ENCODE measurements around the gene GPR35. TPM values are rescaled to one million over a fixed set of nuclear protein-coding genes. Genes with fewer than 3 reads are reported as not detected.

The GPR35 gene
- total RNA-seq, 6 donors from 2014 or later, result 1.9 to 14.7 (median 4.6) TPM

DNA sequence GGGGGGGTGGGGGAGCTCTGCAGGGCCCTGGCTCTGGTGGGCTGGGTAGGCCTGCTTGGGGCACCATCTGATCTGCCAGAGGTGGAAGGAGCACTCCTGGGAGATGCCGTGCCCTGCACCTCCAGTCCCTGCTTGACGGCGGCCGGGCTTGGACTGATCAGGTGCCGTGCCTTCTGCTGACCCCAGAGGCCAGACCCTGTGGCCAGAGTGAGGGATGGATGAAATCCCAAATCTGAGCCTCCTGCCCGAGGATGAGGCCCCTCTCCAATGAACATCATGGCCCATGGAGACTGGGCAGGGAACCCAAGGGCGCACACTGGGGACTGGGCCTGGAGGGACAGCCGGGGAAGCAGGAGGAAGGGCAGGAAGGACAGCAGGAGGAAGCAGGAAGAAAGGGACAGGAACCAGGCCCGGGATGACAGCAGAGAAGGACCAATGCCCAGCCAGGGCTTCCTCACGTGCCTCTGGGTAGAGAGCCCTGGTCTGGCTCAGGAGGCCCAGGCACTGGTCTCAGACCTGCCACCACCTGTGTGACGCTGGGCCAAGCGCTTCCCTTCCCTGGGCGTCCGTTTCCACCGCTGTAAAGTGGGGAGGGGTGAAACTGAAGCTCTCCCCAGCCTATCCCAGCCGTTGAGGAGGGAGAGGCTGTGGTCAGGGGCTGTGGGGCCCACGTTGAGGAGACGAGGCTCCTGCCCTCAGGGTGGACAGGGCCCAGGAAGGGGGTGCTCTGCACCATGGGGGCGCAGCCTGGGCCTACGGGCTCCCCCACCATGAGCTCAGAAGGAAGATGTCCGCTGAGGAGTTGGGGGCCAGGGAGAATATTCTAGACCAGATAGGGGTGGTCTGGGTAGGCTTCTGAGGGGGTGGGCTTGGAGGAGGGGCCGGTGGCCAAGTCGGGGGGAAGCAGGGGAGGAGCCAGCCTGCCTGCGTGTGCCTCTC lies 1.0 kb upstream of the GPR35 start:
- 65 to 70% methylated on average over 18 to 22 of the region's 24 CpGs for WGBS, 2 donors
- peaks cover 0 to 40% (median 21%) of the 10 kb centered on the region in 4 donors for H3K4me1 ChIP-seq
- ATAC-seq (ENCODE audit: low FRiP score in 2 of 2) (peak in 1 of 2 donors; percentile 30), DNase-seq (peak; percentile 38 to 70)
- H3K4me3 ChIP-seq, result no peak overlapping the region
- H3K9me3 ChIP-seq, result no peaks in the 10 kb centered on the region
- TF ChIP-seq, protein P1, sequence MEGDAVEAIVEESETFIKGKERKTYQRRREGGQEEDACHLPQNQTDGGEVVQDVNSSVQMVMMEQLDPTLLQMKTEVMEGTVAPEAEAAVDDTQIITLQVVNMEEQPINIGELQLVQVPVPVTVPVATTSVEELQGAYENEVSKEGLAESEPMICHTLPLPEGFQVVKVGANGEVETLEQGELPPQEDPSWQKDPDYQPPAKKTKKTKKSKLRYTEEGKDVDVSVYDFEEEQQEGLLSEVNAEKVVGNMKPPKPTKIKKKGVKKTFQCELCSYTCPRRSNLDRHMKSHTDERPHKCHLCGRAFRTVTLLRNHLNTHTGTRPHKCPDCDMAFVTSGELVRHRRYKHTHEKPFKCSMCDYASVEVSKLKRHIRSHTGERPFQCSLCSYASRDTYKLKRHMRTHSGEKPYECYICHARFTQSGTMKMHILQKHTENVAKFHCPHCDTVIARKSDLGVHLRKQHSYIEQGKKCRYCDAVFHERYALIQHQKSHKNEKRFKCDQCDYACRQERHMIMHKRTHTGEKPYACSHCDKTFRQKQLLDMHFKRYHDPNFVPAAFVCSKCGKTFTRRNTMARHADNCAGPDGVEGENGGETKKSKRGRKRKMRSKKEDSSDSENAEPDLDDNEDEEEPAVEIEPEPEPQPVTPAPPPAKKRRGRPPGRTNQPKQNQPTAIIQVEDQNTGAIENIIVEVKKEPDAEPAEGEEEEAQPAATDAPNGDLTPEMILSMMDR (IDR thresholded peaks at IDR 0.05), result no peak
- TF ChIP-seq POLR2AphosphoS5 (IDR thresholded peaks at IDR 0.05) (no peak), POLR2A (IDR thresholded peaks at IDR 0.05) (no peak)
- H3K27me3 ChIP-seq, result no peaks in the 10 kb centered on the region
- no peaks in the 10 kb centered on the region for H3K36me3 ChIP-seq
- H3K27ac ChIP-seq, result peak overlapping the region in 2 of 4 donors; percentile 34 to 74

DNA sequence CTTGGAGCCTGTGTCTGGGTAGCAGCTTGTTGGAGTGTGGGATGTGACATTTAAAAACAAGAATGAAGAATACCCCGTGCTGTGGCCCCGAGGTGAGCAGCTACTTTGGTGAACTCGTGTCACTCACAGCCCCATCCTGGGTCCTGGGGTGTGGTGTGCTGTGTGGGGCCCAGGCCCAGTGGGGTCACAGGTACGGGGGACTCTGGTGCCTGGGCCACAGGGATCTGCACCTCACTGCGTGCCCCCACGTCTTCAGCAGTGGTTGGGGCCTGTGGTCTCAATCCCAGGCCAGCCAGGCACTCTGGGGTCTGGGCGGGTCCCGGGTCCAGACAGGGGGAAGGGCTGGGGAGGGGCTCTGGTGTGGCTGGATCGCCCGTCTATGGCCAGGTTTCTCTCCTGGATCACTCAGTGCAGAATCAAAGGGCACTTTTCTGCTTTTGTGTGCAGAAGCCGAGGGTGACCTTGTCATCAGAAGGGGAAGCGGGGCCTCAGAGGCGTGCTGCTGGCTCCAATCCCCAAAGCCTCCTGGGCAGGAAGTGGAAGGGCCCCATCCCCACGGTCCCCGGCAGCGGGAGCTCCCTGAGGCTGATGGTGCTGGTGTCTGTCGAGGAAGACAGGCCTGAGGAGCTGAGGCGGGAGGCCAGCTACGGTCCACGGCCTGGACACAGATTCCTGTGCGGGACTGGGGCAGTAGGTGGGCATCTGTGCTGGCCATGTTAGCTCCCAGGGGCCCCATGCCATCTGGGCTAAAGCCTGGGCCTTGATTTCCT lies 1.4 kb downstream of the GPR35 start:
- no peaks in the 10 kb centered on the region for H3K27me3 ChIP-seq
- no peaks in the 10 kb centered on the region for H3K9me3 ChIP-seq
- peak in 1 of 2 donors; percentile 29 for ATAC-seq (ENCODE audit: low FRiP score in 2 of 2)
- 21 to 45% methylated on average over 6 to 12 of the region's 21 CpGs for WGBS, 2 donors
- TF ChIP-seq, protein P1 (IDR thresholded peaks at IDR 0.05), result no peak
- no peak for TF ChIP-seq POLR2AphosphoS5 (IDR thresholded peaks at IDR 0.05)
- no peak for TF ChIP-seq POLR2A (IDR thresholded peaks at IDR 0.05)
- no peak for TF ChIP-seq EP300 (IDR thresholded peaks at IDR 0.05)
- peak; percentile 57 to 60 for DNase-seq
- H3K4me3 ChIP-seq, result no peak overlapping the region
- no peaks in the 10 kb centered on the region for H3K36me3 ChIP-seq
- peaks cover 0 to 29% (median 11%) of the 10 kb centered on the region in 4 donors for H3K4me1 ChIP-seq
- peak overlapping the region in 2 of 4 donors; percentile 20 to 49 for H3K27ac ChIP-seq

DNA sequence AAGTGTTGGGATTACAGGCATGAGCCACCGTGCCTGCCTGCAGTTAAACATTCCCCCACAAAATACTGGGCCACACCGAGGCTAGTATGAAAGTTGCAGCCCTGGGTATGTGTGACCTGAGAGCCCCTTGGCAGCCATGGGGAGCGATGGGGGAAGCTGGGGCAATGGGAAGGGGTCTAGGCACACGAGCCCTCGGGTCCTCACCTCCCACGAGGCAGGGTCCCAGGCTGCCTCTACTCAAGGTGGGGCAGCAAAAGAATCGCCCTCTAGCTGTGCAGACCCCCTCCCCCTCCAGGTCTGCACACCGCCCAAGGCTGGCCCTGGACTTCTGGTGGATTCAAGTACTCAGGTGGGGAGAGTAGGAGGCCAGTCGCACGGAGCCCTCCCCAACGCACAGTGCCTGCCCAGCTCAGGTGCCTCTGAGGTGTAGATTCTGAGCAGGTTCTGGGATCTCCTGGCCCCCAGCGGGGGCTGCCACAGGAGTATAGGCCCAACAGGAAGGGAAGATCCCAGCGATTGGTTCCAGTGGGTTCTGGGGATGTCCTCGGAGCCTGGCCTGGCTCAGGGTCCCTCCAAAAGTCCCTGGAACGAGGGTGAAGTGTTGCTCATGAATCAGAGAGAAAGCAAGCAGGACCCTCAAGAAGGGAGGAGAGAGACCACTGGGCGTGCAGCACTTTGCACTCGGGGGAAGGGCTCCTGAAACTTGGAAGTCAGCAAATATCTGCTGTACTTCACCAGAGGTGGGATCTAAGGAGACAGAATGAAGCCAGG lies 2.6 kb downstream of the GPR35 start:
- Histone ChIP-seq H3K27me3 (no peaks in the 10 kb centered on the region), H3K4me1 (peaks cover 0 to 18% (median 7%) of the 10 kb centered on the region in 4 donors), H3K4me3 (no peak overlapping the region), H3K36me3 (no peaks in the 10 kb centered on the region), H3K27ac (no peak overlapping the region), H3K9me3 (no peaks in the 10 kb centered on the region)
- 85 to 91% methylated on average over 14 to 17 of the region's 17 CpGs for WGBS, 2 donors
- DNase-seq (no peak), ATAC-seq (ENCODE audit: low FRiP score in 2 of 2) (no peak)
- no peak for TF ChIP-seq POLR2A (IDR thresholded peaks at IDR 0.05)
- no peak for TF ChIP-seq EP300 (IDR thresholded peaks at IDR 0.05)
- TF ChIP-seq POLR2AphosphoS5 (IDR thresholded peaks at IDR 0.05), result no peak
- TF ChIP-seq, protein P1 (IDR thresholded peaks at IDR 0.05), result no peak

DNA sequence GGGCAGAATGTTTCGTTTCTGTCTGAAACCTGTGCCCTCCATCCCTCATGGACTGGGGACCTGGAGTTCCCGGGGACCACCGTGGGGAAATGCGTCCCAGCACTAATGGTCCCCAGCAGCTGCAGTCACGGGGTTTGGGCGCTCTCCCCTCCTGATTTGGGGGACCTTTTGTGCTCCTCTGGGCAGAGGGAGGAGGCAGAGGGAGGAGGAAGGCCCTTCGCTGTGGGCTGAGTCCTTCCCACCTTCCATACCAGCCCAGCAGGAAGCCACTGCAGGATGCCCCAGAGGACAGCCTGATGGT lies 3.2 kb downstream of the GPR35 start:
- DNase-seq (no peak), ATAC-seq (ENCODE audit: low FRiP score in 2 of 2) (no peak)
- no peak for TF ChIP-seq EP300 (IDR thresholded peaks at IDR 0.05)
- Histone ChIP-seq H3K4me1 (peaks cover 0 to 16% (median 6%) of the 10 kb centered on the region in 4 donors), H3K4me3 (no peak overlapping the region), H3K9me3 (peaks cover 0 to 3% (median under 1%) of the 10 kb centered on the region in 4 donors), H3K27me3 (no peaks in the 10 kb centered on the region), H3K36me3 (no peaks in the 10 kb centered on the region), H3K27ac (no peak overlapping the region)
- WGBS, 2 donors, result 82 to 88% methylated on average over 7 of the region's 7 CpGs

Data from upper lobe of left lung (tissue), 6 donors.